Endodermal cell (in vitro differentiated cells): ENCODE results near the gene FAM53A. TPM values are rescaled to one million over a fixed set of nuclear protein-coding genes. Genes with fewer than 3 reads are reported as not detected.

Experiments
- DNase-seq: peaks from one replicate; pipeline ENCODE4 v3.0.0-alpha.2; 2017
- H3K27ac ChIP-seq: 2 replicates; pipeline ENCODE4 v1.5.1; 2013; ENCODE audit warnings: mild to moderate bottlenecking, low read depth, low read length, moderate library complexity
- H3K27me3 ChIP-seq: 2 replicates; pipeline ENCODE4 v1.6.1; 2013; ENCODE audit warnings: mild to moderate bottlenecking, low read length, moderate library complexity; ENCODE audit not compliant: insufficient read depth, control insufficient read depth, poor library complexity, severe bottlenecking
- H3K36me3 ChIP-seq: 2 replicates; pipeline ENCODE4 v1.7.0; 2013; ENCODE audit warnings: mild to moderate bottlenecking, low read length, moderate library complexity; ENCODE audit not compliant: control insufficient read depth, insufficient read depth
- H3K4me1 ChIP-seq: one replicate; pipeline ENCODE4 v1.7.0; 2013; ENCODE audit warnings: low read length; ENCODE audit not compliant: control insufficient read depth, insufficient read depth
- H3K4me3 ChIP-seq: 2 replicates; pipeline ENCODE4 v1.5.1; 2013; ENCODE audit warnings: mild to moderate bottlenecking, low read length, moderate library complexity
- H3K9ac ChIP-seq: 2 replicates; pipeline ENCODE4 v1.6.1; 2013; ENCODE audit warnings: mild to moderate bottlenecking, low read length, moderate library complexity; ENCODE audit not compliant: poor library complexity, severe bottlenecking; ENCODE audit errors: extremely low read depth
- H3K9me3 ChIP-seq: 2 replicates; pipeline ENCODE4 v1.6.1; 2013; ENCODE audit warnings: mild to moderate bottlenecking, low read length, moderate library complexity; ENCODE audit not compliant: control insufficient read depth
- H3K27ac Mint-ChIP-seq: 2 replicates; pipeline ENCODE4 v1.8.0; 2020; ENCODE audit warnings: mixed read lengths
- H3K27me3 Mint-ChIP-seq: 2 replicates; pipeline ENCODE4 v1.8.0; 2021; ENCODE audit warnings: mild to moderate bottlenecking, mixed read lengths; ENCODE audit not compliant: insufficient read depth
- H3K36me3 Mint-ChIP-seq: 2 replicates; pipeline ENCODE4 v1.8.0; 2020; ENCODE audit warnings: low read depth, mixed read lengths
- H3K4me1 Mint-ChIP-seq: 2 replicates; pipeline ENCODE4 v1.8.0; 2020; ENCODE audit warnings: mixed read lengths
- H3K4me3 Mint-ChIP-seq: 2 replicates; pipeline ENCODE4 v1.8.0; 2020; ENCODE audit warnings: mild to moderate bottlenecking, moderate library complexity, mixed read lengths
- H3K9me3 Mint-ChIP-seq: 2 replicates; pipeline ENCODE4 v1.8.0; 2020; ENCODE audit warnings: mild to moderate bottlenecking, mixed read lengths
- CTCF ChIP-seq: fragments of 200-600 bp; sonication (generic); conservative IDR thresholded peaks from 2 replicates; pipeline ENCODE4 v1.5.0; 2021; ENCODE audit warnings: antibody characterized with exemption, mild to moderate bottlenecking
- whole genome bisulfite sequencing, 2 experiments: methylation state at CpG; one replicate each; pipeline versions ENCODE4 v1.1.5 to v1.1.7; 2013; ENCODE audit warnings: missing lambda C conversion rate in 2 of 2, mixed read lengths in 1 of 2; ENCODE audit not compliant: insufficient coverage in 1 of 2, insufficient read length in 1 of 2; 5-methylcytosine and 5-hydroxymethylcytosine counted together
- total RNA-seq, 2 donors: library from RNA; stranded (reverse); fragmentation: NEBNext Ultra II Directional in 1 of 2; extraction: Animal tissue kit (Norgen Biotek cat#: 25700) in 1 of 2; gene quantifications; 2 replicates in 1 of 2; 3 replicates in 1 of 2; pipeline ENCODE4 v1.2.1, GENCODE V29; 2021

Gene FAM53A
- total RNA-seq, 2 donors from 2014 or later: 3.7 to 4.9 TPM

DNA sequence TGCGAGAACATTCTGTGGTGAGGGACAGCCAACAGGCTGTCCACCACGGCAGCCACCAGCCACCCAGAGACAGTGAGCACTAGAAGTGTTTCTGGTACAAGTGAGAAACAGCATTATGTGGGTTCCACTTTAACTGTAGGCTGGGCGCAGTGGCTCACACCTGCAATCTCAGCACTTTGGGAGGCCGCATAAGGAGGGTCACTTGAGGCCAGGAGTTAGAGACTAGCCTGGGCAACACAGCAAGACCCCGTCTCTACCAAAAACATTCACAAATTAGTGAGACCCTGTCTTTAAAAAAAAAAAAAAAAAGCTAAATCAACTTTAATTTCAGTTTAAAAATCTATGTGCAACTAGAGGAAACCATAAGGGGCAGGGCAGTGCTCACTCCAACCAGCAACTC lies 20.6 kb downstream of the FAM53A start:
- Histone ChIP-seq H3K9ac (no peak overlapping the region), H3K27me3 (no peaks in the 10 kb centered on the region), H3K4me1 (no peaks in the 10 kb centered on the region), H3K9me3 (no peaks in the 10 kb centered on the region), H3K36me3 (no peaks in the 10 kb centered on the region), H3K27ac (no peak overlapping the region), H3K4me3 (no peak overlapping the region)
- Mint-ChIP-seq H3K9me3 (no peaks in the 10 kb centered on the region), H3K27ac (no peak overlapping the region), H3K4me3 (no peak overlapping the region), H3K27me3 (no peaks in the 10 kb centered on the region), H3K4me1 (no peaks in the 10 kb centered on the region), H3K36me3 (no peaks in the 10 kb centered on the region)
- TF ChIP-seq CTCF: no peak
- WGBS, 2 experiments: 93 to 96% methylated on average over 3 to 5 of the region's 5 CpGs
- DNase-seq: no peak

DNA sequence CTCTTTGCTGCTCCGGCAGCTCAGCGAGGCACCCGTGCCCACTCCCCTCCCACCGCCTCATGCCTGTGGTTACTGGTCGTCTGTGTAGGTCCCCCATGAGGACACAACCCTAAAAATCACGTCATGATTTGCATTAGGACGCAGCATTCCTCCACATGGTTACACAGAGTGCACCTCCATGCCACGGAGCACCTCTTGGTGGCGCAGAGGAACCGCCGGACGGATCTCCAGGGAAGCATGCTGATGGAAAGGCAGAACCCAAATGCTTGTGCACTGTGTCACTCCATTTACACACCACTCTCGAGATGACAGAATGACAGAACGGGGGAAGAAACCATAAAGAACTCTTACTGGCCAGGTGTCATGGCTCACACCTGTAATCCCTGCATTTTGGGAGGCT lies 22.4 kb downstream of the FAM53A start:
- 90 to 92% methylated on average over 14 of the region's 14 CpGs for WGBS, 2 experiments
- no peak for DNase-seq
- no peaks in the 10 kb centered on the region for H3K36me3 Mint-ChIP-seq
- H3K4me1 Mint-ChIP-seq: no peaks in the 10 kb centered on the region
- Histone ChIP-seq H3K4me3 (no peak overlapping the region), H3K27me3 (no peaks in the 10 kb centered on the region), H3K9ac (no peak overlapping the region), H3K9me3 (no peaks in the 10 kb centered on the region), H3K4me1 (no peaks in the 10 kb centered on the region), H3K36me3 (no peaks in the 10 kb centered on the region), H3K27ac (no peak overlapping the region)
- H3K9me3 Mint-ChIP-seq: no peaks in the 10 kb centered on the region
- TF ChIP-seq CTCF: no peak
- no peak overlapping the region for H3K4me3 Mint-ChIP-seq
- H3K27ac Mint-ChIP-seq: no peak overlapping the region
- H3K27me3 Mint-ChIP-seq: no peaks in the 10 kb centered on the region

DNA sequence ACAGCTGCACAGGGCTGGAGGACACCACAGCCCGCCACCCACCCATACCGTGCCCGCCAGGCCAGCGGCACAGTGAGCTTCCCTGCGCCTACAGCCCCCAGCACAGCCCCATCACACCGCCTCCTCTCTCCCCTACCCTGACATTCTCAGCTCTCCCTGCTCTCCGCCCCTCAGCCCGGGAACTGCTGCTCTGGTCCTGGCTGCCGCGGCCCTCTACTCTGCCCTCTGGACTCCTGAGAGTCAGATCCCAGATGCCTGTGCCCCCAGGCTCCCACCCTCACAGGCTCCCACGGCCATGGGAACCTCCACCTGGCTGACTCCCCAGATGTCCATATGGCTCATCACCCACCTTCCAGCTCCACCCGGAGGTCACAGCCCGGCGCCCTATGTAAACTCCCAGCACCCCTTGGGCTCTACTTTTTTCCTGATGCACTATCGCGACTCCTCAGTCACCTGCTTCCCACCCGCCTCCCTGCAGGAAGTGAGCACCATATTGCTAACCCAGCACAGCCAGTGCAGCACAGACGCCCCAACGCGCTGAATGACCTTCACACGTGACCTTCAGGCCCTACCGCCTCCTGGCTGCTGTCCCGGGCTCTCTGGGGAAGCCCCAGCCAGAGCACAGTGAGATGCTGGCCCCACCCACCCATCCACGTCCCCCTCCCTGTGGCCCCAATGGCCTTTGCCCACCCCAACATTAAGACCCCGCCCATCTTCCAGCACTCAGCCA lies 23.0 kb downstream of the FAM53A start:
- H3K27me3 Mint-ChIP-seq: no peaks in the 10 kb centered on the region
- Histone ChIP-seq H3K9ac (no peak overlapping the region), H3K4me3 (no peak overlapping the region), H3K4me1 (no peaks in the 10 kb centered on the region), H3K36me3 (no peaks in the 10 kb centered on the region), H3K27me3 (no peaks in the 10 kb centered on the region), H3K9me3 (no peaks in the 10 kb centered on the region), H3K27ac (no peak overlapping the region)
- 89 to 90% methylated on average over 17 to 25 of the region's 25 CpGs for WGBS, 2 experiments
- no peak for TF ChIP-seq CTCF
- H3K27ac Mint-ChIP-seq: no peak overlapping the region
- H3K4me1 Mint-ChIP-seq: no peaks in the 10 kb centered on the region
- H3K9me3 Mint-ChIP-seq: no peaks in the 10 kb centered on the region
- no peak overlapping the region for H3K4me3 Mint-ChIP-seq
- DNase-seq: no peak
- H3K36me3 Mint-ChIP-seq: no peaks in the 10 kb centered on the region
